Activated effector memory CD4-positive, alpha-beta T cell treated with anti-CD3 and anti-CD28 coated beads, Interleukin-2, amount 50 U/mL, for 16 hours (primary cell): ENCODE results near the gene TEX29.
A peak's percentile ranks its signal among the peaks of the same experiment; 100 is the strongest.

Experiments used
- DNase-seq: peaks from one replicate; pipeline ENCODE4 v3.0.0-alpha.2; 2020

TEX29 gene

GRCh38 chr13:111292710-111293485 lies 27.5 kb upstream of the TEX29 start:
- DNase-seq = no peak

- no peak for DNase-seq
These were observed 24.6 kb upstream of the TEX29 start for GRCh38 chr13:111295886-111296285.

GRCh38 chr13:111296417-111296816 lies 24.0 kb upstream of the TEX29 start:
- no peak for DNase-seq

- no peak for DNase-seq
These were observed 22.0 kb upstream of the TEX29 start for GRCh38 chr13:111298214-111298975.

GRCh38 chr13:111302045-111302726 lies 18.3 kb upstream of the TEX29 start:
- no peak for DNase-seq

GRCh38 chr13:111303559-111303958 lies 16.9 kb upstream of the TEX29 start:
- no peak for DNase-seq

- DNase-seq = no peak
These were observed 16.3 kb upstream of the TEX29 start for GRCh38 chr13:111304041-111304544.

GRCh38 chr13:111304603-111305289 lies 15.7 kb upstream of the TEX29 start:
- no peak for DNase-seq

- no peak for DNase-seq
These were observed 7.4 kb upstream of the TEX29 start for GRCh38 chr13:111312944-111313590.

GRCh38 chr13:111313911-111314425 lies 6.5 kb upstream of the TEX29 start:
- DNase-seq = no peak

- no peak for DNase-seq
These were observed 5.6 kb upstream of the TEX29 start for GRCh38 chr13:111314852-111315251.

- DNase-seq = peak; percentile 61
These were observed 5.0 kb upstream of the TEX29 start for GRCh38 chr13:111315347-111315995.

- DNase-seq = no peak
These were observed 4.2 kb upstream of the TEX29 start for GRCh38 chr13:111316161-111316730.

GRCh38 chr13:111317042-111317550 lies 3.3 kb upstream of the TEX29 start:
- DNase-seq = peak; percentile 47

- DNase-seq = peak; percentile 57
These were observed 2.7 kb upstream of the TEX29 start for GRCh38 chr13:111317571-111318345.

GRCh38 chr13:111318386-111318785 lies 2.1 kb upstream of the TEX29 start:
- DNase-seq = no peak

- DNase-seq = no peak
These were observed 921 bp upstream of the TEX29 start for GRCh38 chr13:111319521-111319920.

GRCh38 chr13:111322001-111322915 lies 1.8 kb downstream of the TEX29 start:
- peak; percentile 56 for DNase-seq

- DNase-seq = peak; percentile 50
These were observed 2.5 kb downstream of the TEX29 start for GRCh38 chr13:111322916-111323331.
